Gastrocnemius medialis (tissue), 4 donors: ENCODE measurements around the gene CADM2. TPM values are rescaled to one million over a fixed set of nuclear protein-coding genes. Genes with fewer than 3 reads are reported as not detected.

Source experiments
- ATAC-seq, 2 donors: fragments of 150-250 bp; one replicate each; pipeline ENCODE4 v1.9.1; 2016
- DNase-seq, 2 donors: peaks; one replicate each; pipeline ENCODE4 v3.0.0-alpha.2; 2019
- H3K27ac ChIP-seq, 4 donors: fragments of 200-600 bp; sonication (generic); 1 replicate in 1 of 4; 2 replicates in 3 of 4; pipeline ENCODE4 v1.5.1; 2016 to 2018; ENCODE audit warnings: mild to moderate bottlenecking in 2 of 4, moderate library complexity in 1 of 4
- H3K27me3 ChIP-seq, 3 donors: fragments of 200-600 bp; sonication (generic) in 2 of 3; 1 replicate in 1 of 3; 2 replicates in 2 of 3; pipeline versions ENCODE4 v1.5.1 to v1.6.0; 2016 to 2019; ENCODE audit warnings: mild to moderate bottlenecking in 1 of 3, moderate library complexity in 1 of 3
- H3K36me3 ChIP-seq, 2 donors: fragments of 200-600 bp; sonication (generic) in 1 of 2; one replicate each; pipeline ENCODE4 v1.5.1; 2017 to 2018
- H3K4me1 ChIP-seq, 2 donors: fragments of 200-600 bp; sonication (generic) in 1 of 2; one replicate each; pipeline ENCODE4 v1.5.1; 2016 to 2017; ENCODE audit warnings: mild to moderate bottlenecking in 2 of 2
- H3K4me3 ChIP-seq, 4 donors: fragments of 200-600 bp; sonication (generic) in 3 of 4; 1 replicate in 1 of 4; 2 replicates in 3 of 4; pipeline ENCODE4 v1.5.1; 2016 to 2019; ENCODE audit warnings: mild to moderate bottlenecking in 2 of 4
- H3K9me3 ChIP-seq, 3 donors: fragments of 200-600 bp; sonication (generic) in 2 of 3; 1 replicate in 1 of 3; 2 replicates in 2 of 3; pipeline ENCODE4 v1.5.1; 2016 to 2019
- POLR2A ChIP-seq, 2 donors: fragments of 450-650 bp; IDR thresholded peaks; one replicate each; pipeline ENCODE4 v1.6.1; 2017; ENCODE audit warnings: antibody characterized with exemption in 2 of 2, mild to moderate bottlenecking in 2 of 2, moderate library complexity in 2 of 2
- in situ Hi-C, 4 donors: fragments of 200-750 bp; cut with MboI; loops; one replicate each; pipeline versions ENCODE4 v1.15.0 to v1.8.0; 2017; ENCODE audit warnings: low sequenced_read_pairs in 4 of 4
- intact Hi-C: fragments of 100-400 bp; cut with DNase I; formaldehyde crosslinking; loops from one replicate; pipeline ENCODE4 v1.15.1; 2023; ENCODE audit warnings: low total_unique reads
- total RNA-seq, 4 donors: library from RNA; depleted of rRNA; stranded (reverse); fragments of >200 nt; gene quantifications; one replicate each; pipeline versions ENCODE4 v1.1.0 to v1.2.3, GENCODE V29; 2016
- TF ChIP-seq, protein P1 (sequence below), 5 experiments: fragments of 450-650 bp in 3 of 5; fragments of 200-600 bp in 2 of 5; sonication (generic) in 2 of 5; IDR thresholded peaks in 4 of 5; conservative IDR thresholded peaks in 1 of 5; 1 replicate in 4 of 5; 2 replicates in 1 of 5; pipeline ENCODE4 v1.5.1; 2016 to 2019; ENCODE audit warnings: antibody characterized with exemption in 5 of 5, mild to moderate bottlenecking in 3 of 5, moderate library complexity in 3 of 5

The CADM2 gene
- total RNA-seq, 4 donors from 2014 or later, result 2.7 to 9.0 (median 6.0) TPM

DNA sequence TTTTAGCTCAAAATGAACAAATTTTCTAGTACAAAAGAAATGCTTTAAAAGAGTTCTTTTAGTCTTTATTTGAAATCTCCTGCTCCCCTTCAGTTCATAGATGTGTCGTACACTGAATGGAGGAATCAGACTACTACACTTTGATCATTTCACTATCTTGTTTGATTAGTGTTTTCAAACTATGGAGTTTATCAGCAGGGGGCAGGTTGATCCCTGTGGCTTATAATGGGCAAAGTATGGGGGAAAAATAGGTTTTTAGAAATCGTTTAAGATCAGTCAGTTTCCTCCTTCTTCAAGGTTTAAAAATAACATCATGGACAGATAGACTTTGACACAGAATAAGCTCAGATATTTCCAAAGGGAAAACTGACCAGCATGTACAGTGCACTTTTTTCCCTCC is 701.7 kb downstream of the CADM2 start:
- ATAC-seq, result no peak
- in situ Hi-C loops, result no loop called here

DNA sequence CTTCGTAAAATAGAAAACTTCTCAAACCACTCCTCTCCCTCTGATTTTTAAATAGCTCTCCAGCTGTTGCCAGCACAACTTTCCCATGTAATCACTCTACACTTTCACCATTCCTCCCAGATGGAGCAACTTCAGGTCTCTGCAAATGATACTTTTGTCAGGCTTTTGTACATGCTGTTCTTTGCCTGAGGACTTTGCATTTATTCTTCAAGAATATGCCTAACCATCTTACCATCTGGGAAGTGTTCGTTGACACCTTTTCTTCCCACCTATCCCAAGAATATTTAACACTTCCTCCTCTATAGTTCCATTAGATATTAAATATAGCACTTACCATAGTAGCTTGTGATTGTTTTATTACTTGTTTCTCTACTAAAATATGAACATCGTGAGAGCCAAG is 703.7 kb downstream of the CADM2 start:
- no peaks in the 10 kb centered on the region for H3K36me3 ChIP-seq
- H3K27me3 ChIP-seq, result no peaks in the 10 kb centered on the region
- ATAC-seq (no peak), DNase-seq (no peak)
- H3K4me3 ChIP-seq, result no peak overlapping the region
- no peaks in the 10 kb centered on the region for H3K9me3 ChIP-seq
- H3K27ac ChIP-seq, result no peak overlapping the region
- intact Hi-C loops (no loop called here), in situ Hi-C loops (no loop called here)
- TF ChIP-seq, protein P1, sequence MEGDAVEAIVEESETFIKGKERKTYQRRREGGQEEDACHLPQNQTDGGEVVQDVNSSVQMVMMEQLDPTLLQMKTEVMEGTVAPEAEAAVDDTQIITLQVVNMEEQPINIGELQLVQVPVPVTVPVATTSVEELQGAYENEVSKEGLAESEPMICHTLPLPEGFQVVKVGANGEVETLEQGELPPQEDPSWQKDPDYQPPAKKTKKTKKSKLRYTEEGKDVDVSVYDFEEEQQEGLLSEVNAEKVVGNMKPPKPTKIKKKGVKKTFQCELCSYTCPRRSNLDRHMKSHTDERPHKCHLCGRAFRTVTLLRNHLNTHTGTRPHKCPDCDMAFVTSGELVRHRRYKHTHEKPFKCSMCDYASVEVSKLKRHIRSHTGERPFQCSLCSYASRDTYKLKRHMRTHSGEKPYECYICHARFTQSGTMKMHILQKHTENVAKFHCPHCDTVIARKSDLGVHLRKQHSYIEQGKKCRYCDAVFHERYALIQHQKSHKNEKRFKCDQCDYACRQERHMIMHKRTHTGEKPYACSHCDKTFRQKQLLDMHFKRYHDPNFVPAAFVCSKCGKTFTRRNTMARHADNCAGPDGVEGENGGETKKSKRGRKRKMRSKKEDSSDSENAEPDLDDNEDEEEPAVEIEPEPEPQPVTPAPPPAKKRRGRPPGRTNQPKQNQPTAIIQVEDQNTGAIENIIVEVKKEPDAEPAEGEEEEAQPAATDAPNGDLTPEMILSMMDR (IDR thresholded peaks at IDR 0.05 in 4 of 5, conservative IDR thresholded peaks at IDR 0.05 in 1 of 5), result no peak
- TF ChIP-seq POLR2A (IDR thresholded peaks at IDR 0.05), result no peak
- H3K4me1 ChIP-seq, result no peaks in the 10 kb centered on the region

More for the DNA sequence above, 701.7 kb downstream of the CADM2 start:
- Histone ChIP-seq H3K36me3 (no peaks in the 10 kb centered on the region), H3K4me1 (no peaks in the 10 kb centered on the region), H3K4me3 (no peak overlapping the region), H3K27ac (no peak overlapping the region), H3K9me3 (no peaks in the 10 kb centered on the region), H3K27me3 (no peaks in the 10 kb centered on the region)
- no peak for DNase-seq
- intact Hi-C loops, result no loop called here
- TF ChIP-seq, protein P1 (IDR thresholded peaks at IDR 0.05 in 4 of 5, conservative IDR thresholded peaks at IDR 0.05 in 1 of 5), result no peak
- no peak for TF ChIP-seq POLR2A (IDR thresholded peaks at IDR 0.05)

DNA sequence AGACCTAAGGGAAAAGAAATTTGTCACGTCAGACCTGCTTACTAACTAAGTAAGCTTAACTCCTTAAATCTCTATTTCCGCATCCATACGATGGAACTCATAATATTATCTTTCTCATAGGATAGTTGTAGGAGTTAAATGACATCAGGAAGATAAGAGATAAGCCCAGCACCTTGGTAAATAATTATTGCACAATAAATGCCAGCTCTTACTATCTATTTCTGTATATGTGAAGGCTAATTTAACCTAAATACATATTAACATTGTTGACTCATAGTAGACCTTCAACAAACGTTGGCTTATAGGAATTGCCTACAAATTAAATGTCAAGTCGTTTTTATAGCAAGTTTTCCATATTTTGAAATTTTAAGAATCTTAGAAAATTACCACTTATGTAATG is 709.0 kb downstream of the CADM2 start:
- Histone ChIP-seq H3K27me3 (no peaks in the 10 kb centered on the region), H3K36me3 (no peaks in the 10 kb centered on the region), H3K4me3 (no peak overlapping the region), H3K4me1 (no peaks in the 10 kb centered on the region), H3K9me3 (no peaks in the 10 kb centered on the region), H3K27ac (no peak overlapping the region)
- DNase-seq (no peak), ATAC-seq (no peak)
- in situ Hi-C loops (no loop called here), intact Hi-C loops (no loop called here)
- TF ChIP-seq, protein P1 (IDR thresholded peaks at IDR 0.05 in 4 of 5, conservative IDR thresholded peaks at IDR 0.05 in 1 of 5), result no peak
- TF ChIP-seq POLR2A (IDR thresholded peaks at IDR 0.05), result no peak

DNA sequence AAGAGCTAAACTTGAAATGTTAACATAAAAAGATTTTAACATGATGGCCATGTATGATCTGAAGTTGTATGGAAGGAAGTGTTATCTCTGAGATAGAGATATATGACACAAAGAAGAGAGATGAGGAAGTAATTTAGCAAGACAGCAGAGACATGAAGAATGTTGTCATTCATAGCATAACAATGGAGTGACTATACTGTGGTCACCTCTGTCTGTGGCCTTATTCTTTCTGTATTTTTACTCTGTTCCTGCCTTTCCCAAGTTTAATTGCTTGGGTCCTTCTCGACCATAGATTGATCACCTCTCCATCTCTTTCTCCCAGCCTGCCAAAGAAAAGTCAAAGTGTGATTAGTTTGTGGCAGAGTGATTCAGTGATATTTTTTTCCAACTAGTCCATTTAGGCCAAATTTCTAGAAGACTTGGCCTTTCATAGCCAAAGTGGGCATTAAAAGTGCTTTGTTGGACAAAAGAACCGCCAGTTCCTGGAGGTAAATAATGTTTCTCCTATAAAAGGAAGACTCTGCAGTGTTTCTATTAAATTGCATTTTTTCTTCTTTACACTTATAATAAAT is 711.9 kb downstream of the CADM2 start:
- Histone ChIP-seq H3K9me3 (no peaks in the 10 kb centered on the region), H3K27me3 (no peaks in the 10 kb centered on the region), H3K36me3 (no peaks in the 10 kb centered on the region), H3K4me3 (no peak overlapping the region), H3K27ac (no peak overlapping the region), H3K4me1 (no peaks in the 10 kb centered on the region)
- intact Hi-C loops, result no loop called here
- ATAC-seq (no peak), DNase-seq (no peak)
- in situ Hi-C loops, result no loop called here
- TF ChIP-seq POLR2A (IDR thresholded peaks at IDR 0.05), result no peak
- TF ChIP-seq, protein P1 (IDR thresholded peaks at IDR 0.05 in 4 of 5, conservative IDR thresholded peaks at IDR 0.05 in 1 of 5), result no peak

DNA sequence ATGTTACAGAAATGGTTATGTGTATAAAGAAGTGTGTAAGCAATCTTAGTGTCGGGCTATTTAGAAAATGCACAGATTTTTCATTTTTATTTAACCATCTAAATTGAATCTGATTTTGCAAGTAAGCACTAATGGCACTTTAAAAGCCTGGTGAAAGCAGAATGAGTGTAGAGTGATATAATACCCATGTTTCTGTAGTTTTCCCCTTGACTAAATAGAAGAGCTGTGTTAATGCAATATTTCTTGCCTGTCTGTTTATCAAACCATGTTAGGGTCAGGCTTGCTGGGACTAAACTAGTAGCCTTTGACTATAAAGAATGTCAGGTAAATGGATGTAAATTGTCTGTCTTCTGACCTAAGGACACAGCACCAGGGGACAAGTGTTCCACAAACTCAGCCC is 714.0 kb downstream of the CADM2 start:
- Histone ChIP-seq H3K27ac (no peak overlapping the region), H3K4me1 (no peaks in the 10 kb centered on the region), H3K36me3 (no peaks in the 10 kb centered on the region), H3K9me3 (no peaks in the 10 kb centered on the region), H3K4me3 (no peak overlapping the region), H3K27me3 (no peaks in the 10 kb centered on the region)
- ATAC-seq, result no peak
- TF ChIP-seq, protein P1 (IDR thresholded peaks at IDR 0.05 in 4 of 5, conservative IDR thresholded peaks at IDR 0.05 in 1 of 5), result no peak
- TF ChIP-seq POLR2A (IDR thresholded peaks at IDR 0.05), result no peak
- intact Hi-C loops, result no loop called here
- no peak for DNase-seq
- in situ Hi-C loops, result no loop called here
